Natural killer cell (primary cell): ENCODE results near the gene PDE2A. TPM values are rescaled to one million over a fixed set of nuclear protein-coding genes. Genes with fewer than 3 reads are reported as not detected.

Experiments
- ATAC-seq, 3 donors: fragments of 150-1000 bp in 2 of 3; fragments of 200-7000 bp in 1 of 3; cut with Tn5 transposase; 1 replicate in 1 of 3; 2 replicates in 2 of 3; pipeline ENCODE4 v1.10.0; 2021; ENCODE audit warnings: mild to moderate bottlenecking in 2 of 3, moderate library complexity in 2 of 3
- DNase-seq, 2 donors: peaks; one replicate each; pipeline versions ENCODE4 v3.0.0 to v3.0.0-alpha.2; 2013 to 2021; ENCODE audit warnings: mixed read lengths in 1 of 2
- H3K27ac ChIP-seq: one replicate; pipeline ENCODE4 v1.5.1; 2013; ENCODE audit warnings: mild to moderate bottlenecking, low read length
- H3K27me3 ChIP-seq: one replicate; pipeline ENCODE4 v1.6.1; 2013; ENCODE audit warnings: low read length; ENCODE audit not compliant: control insufficient read depth, insufficient read depth
- H3K36me3 ChIP-seq: one replicate; pipeline ENCODE4 v1.6.1; 2013; ENCODE audit warnings: low read length; ENCODE audit not compliant: control insufficient read depth, insufficient read depth
- H3K4me1 ChIP-seq: one replicate; pipeline ENCODE4 v1.6.1; 2013; ENCODE audit warnings: low read length; ENCODE audit not compliant: control insufficient read depth, insufficient read depth
- H3K4me3 ChIP-seq: one replicate; pipeline ENCODE4 v1.5.1; 2013; ENCODE audit warnings: low read length
- H3K9me3 ChIP-seq: one replicate; pipeline ENCODE4 v1.6.1; 2013; ENCODE audit warnings: low read length; ENCODE audit not compliant: control insufficient read depth, insufficient read depth
- H3K27ac Mint-ChIP-seq, 2 donors: one replicate each; pipeline ENCODE4 v1.8.0; 2022; ENCODE audit warnings: mild to moderate bottlenecking in 2 of 2, mixed read lengths in 2 of 2, moderate library complexity in 1 of 2
- H3K27me3 Mint-ChIP-seq, 2 donors: one replicate each; pipeline ENCODE4 v1.8.0; 2022; ENCODE audit warnings: low read depth in 2 of 2, mixed read lengths in 2 of 2
- H3K36me3 Mint-ChIP-seq: one replicate; pipeline ENCODE4 v1.8.0; 2022; ENCODE audit warnings: mixed read lengths
- H3K4me1 Mint-ChIP-seq, 2 donors: one replicate each; pipeline ENCODE4 v1.8.0; 2022; ENCODE audit warnings: mixed read lengths in 2 of 2
- H3K4me3 Mint-ChIP-seq: one replicate; pipeline ENCODE4 v1.8.0; 2022; ENCODE audit warnings: mild to moderate bottlenecking, moderate library complexity, mixed read lengths
- H3K9me3 Mint-ChIP-seq, 2 donors: one replicate each; pipeline ENCODE4 v1.8.0; 2022; ENCODE audit warnings: mixed read lengths in 2 of 2
- WGBS: methylation state at CpG from one replicate; pipeline ENCODE4 v1.1.7; 2013; ENCODE audit warnings: missing lambda C conversion rate; ENCODE audit not compliant: insufficient coverage; 5-methylcytosine and 5-hydroxymethylcytosine counted together
- intact Hi-C: fragments of 100-400 bp; cut with micrococcal nuclease; formaldehyde crosslinking; loops from one replicate; pipeline ENCODE4 v1.14.2; 2022
- total RNA-seq, 4 donors: library from RNA; stranded (reverse); fragments of 120-200 nt in 1 of 4; gene quantifications; one replicate each; pipeline versions ENCODE4 v1.2.3 to v1.2.4, GENCODE V29; 2013 to 2022
- TF ChIP-seq, protein P1 (sequence below): fragments of 200-600 bp; IDR thresholded peaks from one replicate; pipeline ENCODE4 v1.8.0; 2022; ENCODE audit warnings: antibody characterized with exemption

The PDE2A gene
- total RNA-seq, 3 donors from 2014 or later (not counting 1 experiment from before 2014, with no cell fraction given), result 8.7 to 11.9 (median 9.0) TPM

GRCh38 chr11:72541257-72541974 is 132.8 kb downstream of the PDE2A start:
- H3K9me3 ChIP-seq, result no peaks in the 10 kb centered on the region
- no peaks in the 10 kb centered on the region for H3K36me3 Mint-ChIP-seq
- H3K9me3 Mint-ChIP-seq, result no peaks in the 10 kb centered on the region
- H3K27ac Mint-ChIP-seq, result no peak overlapping the region
- H3K4me1 Mint-ChIP-seq, result peaks cover 0 to 9% of the 10 kb centered on the region in 2 donors
- no peak overlapping the region for H3K27ac ChIP-seq
- H3K4me1 ChIP-seq, result no peaks in the 10 kb centered on the region
- no peak overlapping the region for H3K4me3 Mint-ChIP-seq
- ATAC-seq (no peak), DNase-seq (no peak)
- H3K27me3 ChIP-seq, result peaks cover 2% of the 10 kb centered on the region
- TF ChIP-seq, protein P1, sequence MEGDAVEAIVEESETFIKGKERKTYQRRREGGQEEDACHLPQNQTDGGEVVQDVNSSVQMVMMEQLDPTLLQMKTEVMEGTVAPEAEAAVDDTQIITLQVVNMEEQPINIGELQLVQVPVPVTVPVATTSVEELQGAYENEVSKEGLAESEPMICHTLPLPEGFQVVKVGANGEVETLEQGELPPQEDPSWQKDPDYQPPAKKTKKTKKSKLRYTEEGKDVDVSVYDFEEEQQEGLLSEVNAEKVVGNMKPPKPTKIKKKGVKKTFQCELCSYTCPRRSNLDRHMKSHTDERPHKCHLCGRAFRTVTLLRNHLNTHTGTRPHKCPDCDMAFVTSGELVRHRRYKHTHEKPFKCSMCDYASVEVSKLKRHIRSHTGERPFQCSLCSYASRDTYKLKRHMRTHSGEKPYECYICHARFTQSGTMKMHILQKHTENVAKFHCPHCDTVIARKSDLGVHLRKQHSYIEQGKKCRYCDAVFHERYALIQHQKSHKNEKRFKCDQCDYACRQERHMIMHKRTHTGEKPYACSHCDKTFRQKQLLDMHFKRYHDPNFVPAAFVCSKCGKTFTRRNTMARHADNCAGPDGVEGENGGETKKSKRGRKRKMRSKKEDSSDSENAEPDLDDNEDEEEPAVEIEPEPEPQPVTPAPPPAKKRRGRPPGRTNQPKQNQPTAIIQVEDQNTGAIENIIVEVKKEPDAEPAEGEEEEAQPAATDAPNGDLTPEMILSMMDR, result no peak
- H3K27me3 Mint-ChIP-seq, result peaks cover 18 to 22% of the 10 kb centered on the region in 2 donors
- H3K4me3 ChIP-seq, result no peak overlapping the region
- 98% methylated on average over 4 of the region's 4 CpGs for WGBS
- H3K36me3 ChIP-seq, result no peaks in the 10 kb centered on the region
- intact Hi-C loops, result no loop called here

DNA sequence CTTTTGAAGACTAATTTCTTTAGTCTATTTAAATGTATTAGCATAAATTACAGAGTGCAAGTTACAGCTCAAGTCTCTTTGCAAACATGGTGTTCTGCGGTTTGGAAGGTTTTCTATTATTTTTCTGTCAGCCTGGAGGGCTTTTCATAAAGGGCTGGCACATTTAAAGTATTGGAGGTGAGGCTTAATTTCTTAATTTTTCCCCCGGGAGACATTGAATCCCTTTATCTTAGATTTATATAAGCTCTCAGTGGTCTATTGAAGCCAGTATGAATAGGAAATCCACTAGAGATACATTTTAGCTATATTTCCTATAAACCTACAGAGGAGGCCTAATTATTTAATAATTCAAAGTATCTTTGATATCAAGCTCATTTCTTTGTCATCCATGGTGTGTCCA is 137.2 kb downstream of the PDE2A start:
- Histone ChIP-seq H3K4me3 (no peak overlapping the region), H3K9me3 (no peaks in the 10 kb centered on the region), H3K4me1 (no peaks in the 10 kb centered on the region), H3K27me3 (peaks cover 2% of the 10 kb centered on the region), H3K27ac (no peak overlapping the region), H3K36me3 (no peaks in the 10 kb centered on the region)
- no peak for ATAC-seq
- H3K27me3 Mint-ChIP-seq, result peaks cover 7 to 25% of the 10 kb centered on the region in 2 donors
- H3K27ac Mint-ChIP-seq, result no peak overlapping the region
- no peaks in the 10 kb centered on the region for H3K36me3 Mint-ChIP-seq
- TF ChIP-seq, protein P1, result no peak
- H3K9me3 Mint-ChIP-seq, result no peaks in the 10 kb centered on the region
- no peak for DNase-seq
- H3K4me1 Mint-ChIP-seq, result peaks cover 0 to 5% of the 10 kb centered on the region in 2 donors
- intact Hi-C loops, result no loop called here
- WGBS, result 78% methylated on average over 1 of the region's 2 CpGs
- no peak overlapping the region for H3K4me3 Mint-ChIP-seq

- no peak overlapping the region for H3K4me3 Mint-ChIP-seq
- DNase-seq, result no peak
- 74% methylated on average over 2 of the region's 3 CpGs for WGBS
Measured at GRCh38 chr11:72535194-72535547, 139.1 kb downstream of the PDE2A start.

More at GRCh38 chr11:72535194-72535547, 139.1 kb downstream of the PDE2A start:
- Mint-ChIP-seq H3K27me3 (peaks cover 5 to 29% of the 10 kb centered on the region in 2 donors), H3K4me1 (peaks cover 0 to 5% of the 10 kb centered on the region in 2 donors), H3K9me3 (no peaks in the 10 kb centered on the region), H3K36me3 (no peaks in the 10 kb centered on the region), H3K27ac (no peak overlapping the region)
- ATAC-seq, result no peak
- H3K36me3 ChIP-seq, result no peaks in the 10 kb centered on the region
- no peak overlapping the region for H3K27ac ChIP-seq
- no peaks in the 10 kb centered on the region for H3K4me1 ChIP-seq
- H3K27me3 ChIP-seq, result no peaks in the 10 kb centered on the region
- TF ChIP-seq, protein P1, result no peak
- intact Hi-C loops, result no loop called here
- H3K9me3 ChIP-seq, result no peaks in the 10 kb centered on the region
- no peak overlapping the region for H3K4me3 ChIP-seq
